Trophoblast cell (in vitro differentiated cells and primary cell): Measurements from ENCODE around the gene TYMS.
A peak's percentile ranks its signal among the peaks of the same experiment; 100 is the strongest.

ENCODE experiments used
- DNase-seq, 2 donors: peaks; one replicate each; pipeline ENCODE4 v3.0.0-alpha.2; 2016
- H2AFZ ChIP-seq: 2 replicates; pipeline ENCODE4 v1.6.1; 2013; ENCODE audit warnings: low read length, moderate library complexity, mild to moderate bottlenecking; ENCODE audit not compliant: insufficient read depth, poor library complexity
- H2AK5ac ChIP-seq: 2 replicates; pipeline ENCODE4 v1.6.1; 2013; ENCODE audit warnings: mild to moderate bottlenecking, low read length
- H2BK120ac ChIP-seq: 2 replicates; pipeline ENCODE4 v1.6.1; 2013; ENCODE audit warnings: low read length, mild to moderate bottlenecking, moderate library complexity; ENCODE audit not compliant: insufficient read depth, poor library complexity
- H2BK12ac ChIP-seq: 2 replicates; pipeline ENCODE4 v1.6.1; 2013; ENCODE audit warnings: mild to moderate bottlenecking, low read length, moderate library complexity
- H2BK5ac ChIP-seq: 2 replicates; pipeline ENCODE4 v1.6.1; 2013; ENCODE audit warnings: low read length, low read depth, moderate library complexity, mild to moderate bottlenecking; ENCODE audit not compliant: poor library complexity
- H3K14ac ChIP-seq: 2 replicates; pipeline ENCODE4 v1.6.1; 2013; ENCODE audit warnings: mild to moderate bottlenecking, low read length
- H3K18ac ChIP-seq: 2 replicates; pipeline ENCODE4 v1.6.1; 2013; ENCODE audit warnings: mild to moderate bottlenecking, low read length
- H3K23ac ChIP-seq: 2 replicates; pipeline ENCODE4 v1.6.1; 2013; ENCODE audit warnings: low read length
- H3K27ac ChIP-seq: 2 replicates; pipeline ENCODE4 v1.5.1; 2013; ENCODE audit warnings: low read depth, mild to moderate bottlenecking, inconsistent platforms, low read length, moderate library complexity
- H3K27me3 ChIP-seq: 2 replicates; pipeline ENCODE4 v1.6.1; 2013; ENCODE audit warnings: inconsistent platforms, mild to moderate bottlenecking, low read length, moderate library complexity; ENCODE audit not compliant: insufficient read depth
- H3K36me3 ChIP-seq, 2 experiments: 1 replicate in 1 of 2; 2 replicates in 1 of 2; pipeline ENCODE4 v1.6.1; 2013; ENCODE audit warnings: low read length in 2 of 2, mild to moderate bottlenecking in 2 of 2, moderate library complexity in 1 of 2; ENCODE audit not compliant: insufficient read depth in 2 of 2, control insufficient read depth in 1 of 2
- H3K4ac ChIP-seq: 2 replicates; pipeline ENCODE4 v1.6.1; 2013; ENCODE audit warnings: low read depth, mild to moderate bottlenecking, low read length, moderate library complexity
- H3K4me1 ChIP-seq, 2 experiments: 1 replicate in 1 of 2; 2 replicates in 1 of 2; pipeline ENCODE4 v1.6.1; 2013; ENCODE audit warnings: low read length in 2 of 2, mild to moderate bottlenecking in 2 of 2, moderate library complexity in 1 of 2; ENCODE audit not compliant: insufficient read depth in 2 of 2, control insufficient read depth in 1 of 2
- H3K4me2 ChIP-seq: 2 replicates; pipeline ENCODE4 v1.6.1; 2013; ENCODE audit warnings: inconsistent platforms, mild to moderate bottlenecking, low read length, moderate library complexity
- H3K4me3 ChIP-seq: 2 replicates; pipeline ENCODE4 v1.5.1; 2013; ENCODE audit warnings: mild to moderate bottlenecking, low read depth, low read length, inconsistent platforms
- H3K79me1 ChIP-seq: one replicate; pipeline ENCODE4 v1.6.1; 2013; ENCODE audit warnings: low read length
- H3K79me2 ChIP-seq: 2 replicates; pipeline ENCODE4 v1.6.1; 2013; ENCODE audit warnings: low read length, mild to moderate bottlenecking; ENCODE audit not compliant: control insufficient read depth, insufficient read depth, poor library complexity
- H3K9ac ChIP-seq: 2 replicates; pipeline ENCODE4 v1.6.1; 2013; ENCODE audit warnings: mild to moderate bottlenecking, low read length
- H3K9me3 ChIP-seq: 2 replicates; pipeline ENCODE4 v1.6.1; 2013; ENCODE audit warnings: low read depth, mild to moderate bottlenecking, control low read depth, inconsistent platforms, low read length; ENCODE audit not compliant: insufficient read depth
- H4K12ac ChIP-seq: 2 replicates; pipeline ENCODE4 v1.6.1; 2013; ENCODE audit warnings: low read depth, mild to moderate bottlenecking, low read length, moderate library complexity
- H4K8ac ChIP-seq: 2 replicates; pipeline ENCODE4 v1.6.1; 2013; ENCODE audit warnings: low read depth, mild to moderate bottlenecking, low read length, moderate library complexity
- H4K91ac ChIP-seq: one replicate; pipeline ENCODE4 v1.6.1; 2013; ENCODE audit warnings: low read depth, mild to moderate bottlenecking, low read length, moderate library complexity
- whole genome bisulfite sequencing: extraction: QIAGEN DNeasy Blood & Tissue Kit; methylation state at CpG from one replicate; pipeline ENCODE4 v1.1.7; 2013; ENCODE audit warnings: missing lambda C conversion rate; ENCODE audit not compliant: insufficient read length, insufficient coverage; ENCODE audit errors: extremely low coverage; 5-methylcytosine and 5-hydroxymethylcytosine counted together

The TYMS gene

DNA sequence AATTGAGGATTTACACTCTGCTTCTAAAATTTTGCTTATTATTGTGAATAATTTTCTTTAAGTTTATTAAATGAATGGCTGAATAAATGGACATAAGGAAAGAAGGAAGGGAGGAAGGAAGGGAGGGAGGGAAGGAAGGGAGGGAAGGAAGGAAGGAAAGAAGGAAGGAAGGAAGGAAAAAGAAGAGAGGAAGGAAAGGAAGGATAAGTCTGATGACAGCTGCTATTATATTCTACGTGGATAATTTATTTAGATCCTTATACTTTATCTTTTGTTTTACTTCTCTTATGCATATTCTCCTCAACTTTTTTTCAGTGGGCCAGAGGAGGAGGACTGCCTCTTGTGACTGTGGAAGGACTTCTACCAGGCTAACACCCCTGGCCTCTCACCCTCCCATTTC lies 43.3 kb upstream of the TYMS start:
- no peak overlapping the region for H2AFZ ChIP-seq
- H3K4me3 ChIP-seq = no peak overlapping the region

GRCh38 chr18:615092-615521 lies 42.3 kb upstream of the TYMS start:
- H3K18ac ChIP-seq = no peak overlapping the region
- no CpG with 5 or more reads among the region's 5 CpGs for WGBS
- no peak overlapping the region for H3K4me3 ChIP-seq
- H3K9me3 ChIP-seq = peaks cover 2% of the 10 kb centered on the region
- no peak overlapping the region for H4K12ac ChIP-seq
- no peak overlapping the region for H4K8ac ChIP-seq
- H4K91ac ChIP-seq = no peak overlapping the region
- H2BK12ac ChIP-seq = no peak overlapping the region
- no peaks in the 10 kb centered on the region for H3K79me2 ChIP-seq
- no peak overlapping the region for H2BK5ac ChIP-seq
- no peak overlapping the region for H2BK120ac ChIP-seq
- H3K4me1 ChIP-seq = peaks cover 0 to 3% of the 10 kb centered on the region in 2 experiments
- H2AFZ ChIP-seq = no peak overlapping the region
- H2AK5ac ChIP-seq = no peak overlapping the region
- H3K79me1 ChIP-seq = no peaks in the 10 kb centered on the region
- H3K27me3 ChIP-seq = no peaks in the 10 kb centered on the region
- H3K27ac ChIP-seq = no peak overlapping the region
- no peaks in the 10 kb centered on the region for H3K36me3 ChIP-seq
- no peak overlapping the region for H3K23ac ChIP-seq
- H3K4ac ChIP-seq = no peak overlapping the region
- H3K9ac ChIP-seq = no peak overlapping the region
- no peak overlapping the region for H3K4me2 ChIP-seq
- no peak overlapping the region for H3K14ac ChIP-seq
- no peak for DNase-seq

More for the DNA sequence above, 43.3 kb upstream of the TYMS start:
- no peak overlapping the region for H3K18ac ChIP-seq
- H2BK12ac ChIP-seq = no peak overlapping the region
- no peak overlapping the region for H2AK5ac ChIP-seq
- H4K12ac ChIP-seq = no peak overlapping the region
- WGBS = no CpG with 5 or more reads among the region's 1 CpG
- peaks cover 2% of the 10 kb centered on the region for H3K9me3 ChIP-seq
- no peak overlapping the region for H2BK5ac ChIP-seq
- H3K27me3 ChIP-seq = no peaks in the 10 kb centered on the region
- peaks cover 0 to 3% of the 10 kb centered on the region in 2 experiments for H3K4me1 ChIP-seq
- H3K23ac ChIP-seq = no peak overlapping the region
- no peaks in the 10 kb centered on the region for H3K79me2 ChIP-seq
- H3K4ac ChIP-seq = no peak overlapping the region
- no peak for DNase-seq
- no peak overlapping the region for H3K9ac ChIP-seq
- no peak overlapping the region for H3K4me2 ChIP-seq
- no peaks in the 10 kb centered on the region for H3K36me3 ChIP-seq
- H3K27ac ChIP-seq = no peak overlapping the region
- H3K14ac ChIP-seq = no peak overlapping the region
- H2BK120ac ChIP-seq = no peak overlapping the region
- no peaks in the 10 kb centered on the region for H3K79me1 ChIP-seq
- H4K8ac ChIP-seq = no peak overlapping the region
- no peak overlapping the region for H4K91ac ChIP-seq

- Histone ChIP-seq H3K23ac (no peak overlapping the region), H3K14ac (no peak overlapping the region), H3K4ac (no peak overlapping the region), H4K12ac (no peak overlapping the region), H3K4me2 (no peak overlapping the region), H3K9ac (no peak overlapping the region), H2AFZ (no peak overlapping the region), H4K8ac (no peak overlapping the region), H2BK12ac (no peak overlapping the region), H3K18ac (no peak overlapping the region), H3K9me3 (peaks cover 2% of the 10 kb centered on the region), H3K4me3 (no peak overlapping the region), H3K27ac (no peak overlapping the region), H3K27me3 (no peaks in the 10 kb centered on the region), H2AK5ac (no peak overlapping the region), H3K79me2 (no peaks in the 10 kb centered on the region), H4K91ac (no peak overlapping the region), H2BK5ac (no peak overlapping the region), H2BK120ac (no peak overlapping the region), H3K36me3 (no peaks in the 10 kb centered on the region), H3K79me1 (no peaks in the 10 kb centered on the region), H3K4me1 (no peaks in the 10 kb centered on the region)
- DNase-seq = peak; percentile 61 to 78
- no CpG with 5 or more reads among the region's 4 CpGs for WGBS
These were observed 41.7 kb upstream of the TYMS start for GRCh38 chr18:615773-616172.

DNA sequence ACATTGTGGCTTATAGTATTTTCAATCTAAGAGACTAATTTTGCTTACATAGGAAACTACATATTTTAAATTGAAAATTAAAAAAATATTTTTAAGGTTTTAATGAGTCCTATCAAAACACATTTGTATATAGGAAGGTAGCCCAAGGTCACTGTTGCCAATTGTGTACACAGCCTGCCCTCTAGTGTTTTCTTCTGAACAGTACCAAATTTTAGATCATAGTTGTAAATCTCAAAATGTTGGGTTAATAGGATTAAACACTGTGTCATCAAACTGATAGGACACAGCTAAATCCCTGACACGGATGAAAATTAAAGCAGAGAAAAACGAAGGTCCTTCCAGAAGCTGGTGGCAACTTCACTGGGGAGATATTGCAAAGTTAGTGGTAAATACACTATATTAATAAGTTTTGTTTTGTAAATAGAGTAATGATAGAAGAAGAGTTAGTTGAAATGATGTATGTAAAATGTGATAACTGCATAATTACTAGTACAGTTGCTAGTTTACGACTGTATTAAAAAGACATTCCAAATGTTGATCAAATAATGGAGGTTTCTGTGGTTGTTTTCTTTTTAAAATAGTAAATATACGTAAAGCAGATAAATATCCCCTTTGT lies 41.0 kb upstream of the TYMS start:
- Histone ChIP-seq H3K27me3 (no peaks in the 10 kb centered on the region), H3K36me3 (no peaks in the 10 kb centered on the region), H3K79me2 (no peaks in the 10 kb centered on the region), H3K4me2 (no peak overlapping the region), H2BK120ac (no peak overlapping the region), H4K12ac (no peak overlapping the region), H3K4me3 (no peak overlapping the region), H3K14ac (no peak overlapping the region), H4K8ac (no peak overlapping the region), H3K9ac (no peak overlapping the region), H2BK12ac (no peak overlapping the region), H2AK5ac (no peak overlapping the region), H3K23ac (no peak overlapping the region), H2BK5ac (no peak overlapping the region), H3K4me1 (no peaks in the 10 kb centered on the region), H3K27ac (no peak overlapping the region), H4K91ac (no peak overlapping the region), H3K18ac (no peak overlapping the region), H3K79me1 (no peaks in the 10 kb centered on the region), H2AFZ (no peak overlapping the region), H3K4ac (no peak overlapping the region), H3K9me3 (no peaks in the 10 kb centered on the region)
- no CpG with 5 or more reads among the region's 4 CpGs for WGBS
- peak in 1 of 2 donors; percentile 74 for DNase-seq
